ENCODE measurements around the gene RNF149.
"Not testable (repeated sequence)": the region's sequence is repeated elsewhere in the genome, so short reads cannot be mapped to it uniquely, and the experiment has no call there.

Gene RNF149

DNA sequence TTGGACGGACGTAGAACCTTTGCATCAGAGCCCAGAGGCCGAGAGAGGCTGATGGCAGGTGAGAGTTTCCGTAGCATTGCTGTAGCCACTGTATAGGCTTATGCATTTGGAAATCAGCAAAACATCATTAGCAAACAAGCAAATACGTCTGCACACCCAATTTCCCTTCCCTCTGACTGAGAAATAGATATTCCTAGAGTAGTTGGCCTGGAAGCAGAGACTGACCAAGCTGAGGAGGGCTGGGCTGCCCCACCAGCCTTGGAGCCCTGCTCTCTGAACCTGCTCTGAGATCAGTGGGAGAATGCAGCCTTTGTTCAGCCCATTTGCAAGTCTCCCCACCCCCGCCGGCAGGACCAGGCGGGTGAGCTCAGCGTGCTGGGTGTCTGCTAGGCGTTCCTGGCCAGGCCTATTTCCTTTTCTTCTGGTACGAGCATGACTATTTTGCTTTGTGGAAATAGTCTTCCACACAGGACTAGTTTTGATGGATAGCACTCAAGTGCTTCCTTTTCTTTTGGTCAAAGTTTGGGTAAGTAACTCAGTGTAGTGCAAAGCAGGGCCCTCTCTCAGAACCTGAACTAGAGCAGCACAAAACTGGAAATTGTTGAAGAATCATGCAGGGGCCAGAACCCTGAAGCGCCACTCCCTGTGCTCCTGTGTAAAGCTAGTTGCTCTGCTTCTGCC lies 21.9 kb upstream of the RNF149 start:
- DNase-seq, result no peak

DNA sequence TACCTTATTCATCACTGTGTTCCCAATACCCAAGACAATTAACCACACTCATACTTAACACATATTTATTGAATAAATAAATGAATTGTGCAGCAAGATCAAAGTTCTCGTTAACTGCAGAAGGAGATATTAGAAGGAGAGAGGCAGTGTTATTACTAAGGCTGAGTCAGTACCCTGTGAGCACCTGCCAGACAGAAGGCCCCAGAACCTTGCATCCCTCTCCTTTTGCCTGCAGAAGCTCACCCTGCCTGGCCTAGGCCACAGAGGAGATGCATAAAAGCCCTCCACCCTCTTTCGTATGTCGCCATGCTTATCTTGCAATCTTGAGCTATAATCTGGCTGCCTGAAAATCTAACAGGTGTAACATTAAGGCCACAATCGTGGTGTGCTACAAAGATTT lies 20.5 kb upstream of the RNF149 start:
- no peak for DNase-seq

DNA sequence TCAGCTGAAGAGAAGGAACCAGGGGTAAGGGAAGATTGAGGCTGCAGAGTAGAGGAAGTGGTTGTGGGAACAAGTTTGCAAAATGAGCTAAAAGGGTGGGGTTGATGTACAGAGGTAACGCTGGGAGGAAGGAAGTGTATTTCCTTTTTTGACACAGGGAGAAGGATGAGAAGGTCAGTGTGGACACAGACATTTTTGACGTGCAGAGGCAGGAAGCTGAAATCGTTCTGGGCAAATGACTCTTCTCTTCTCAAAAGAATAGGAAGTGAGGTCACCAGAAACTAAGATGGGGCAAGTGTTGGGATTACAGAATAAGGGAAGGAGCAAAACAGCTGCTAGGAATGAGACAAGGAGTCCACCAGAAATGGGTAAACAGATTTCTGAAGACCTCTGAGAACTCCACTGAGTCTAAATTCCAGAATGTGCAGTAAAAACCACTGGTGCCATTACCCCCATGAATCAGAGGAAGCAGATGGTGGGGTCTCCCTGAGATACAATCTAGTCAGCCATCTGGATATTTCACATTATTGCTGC lies 20.0 kb upstream of the RNF149 start:
- DNase-seq, result no peak

DNA sequence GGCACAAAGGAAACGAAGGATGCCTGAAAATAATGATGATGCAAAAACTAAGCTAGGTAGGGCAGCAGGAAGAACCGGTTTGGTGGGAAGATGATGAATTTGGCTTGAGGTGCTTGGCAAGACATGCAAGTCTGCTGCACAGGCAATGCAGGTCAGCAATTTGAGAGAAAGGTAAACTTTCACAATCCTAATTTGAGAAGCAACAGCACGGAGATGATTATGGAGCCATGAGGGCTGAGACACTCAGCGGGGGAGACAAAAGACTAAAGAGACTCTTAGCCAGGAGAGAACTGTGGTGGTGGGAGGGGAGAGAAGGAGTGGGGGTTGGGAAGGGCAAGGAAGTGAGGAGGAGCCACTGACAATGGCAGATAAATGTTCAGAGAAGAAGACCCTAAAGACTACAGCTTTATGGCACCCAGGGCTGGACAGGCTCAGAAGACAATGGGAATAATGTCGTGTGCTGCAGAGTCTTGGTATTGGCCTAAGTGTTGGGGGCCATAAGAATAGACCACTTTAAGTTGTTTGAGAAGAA lies 19.4 kb upstream of the RNF149 start:
- DNase-seq, result no peak

DNA sequence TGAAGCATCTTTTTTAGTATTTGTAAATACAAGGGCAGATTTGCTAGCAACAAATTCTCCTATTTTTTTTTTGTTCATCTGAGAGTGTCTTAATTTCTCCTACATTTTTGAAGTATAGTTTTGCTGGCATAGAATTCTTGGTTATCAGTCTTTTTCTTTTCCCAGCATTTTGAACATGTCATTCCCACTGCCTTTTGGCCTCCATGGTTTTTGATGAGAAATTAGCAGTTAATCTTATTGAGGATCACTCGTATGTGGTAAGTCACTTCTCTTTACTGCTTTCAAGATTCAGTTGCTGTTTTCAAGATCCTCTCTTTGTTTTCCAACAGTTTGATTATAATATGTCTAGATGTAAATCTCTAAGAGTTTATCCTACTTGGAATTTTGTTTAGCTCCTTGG lies 16.9 kb upstream of the RNF149 start:
- no peak for DNase-seq

DNA sequence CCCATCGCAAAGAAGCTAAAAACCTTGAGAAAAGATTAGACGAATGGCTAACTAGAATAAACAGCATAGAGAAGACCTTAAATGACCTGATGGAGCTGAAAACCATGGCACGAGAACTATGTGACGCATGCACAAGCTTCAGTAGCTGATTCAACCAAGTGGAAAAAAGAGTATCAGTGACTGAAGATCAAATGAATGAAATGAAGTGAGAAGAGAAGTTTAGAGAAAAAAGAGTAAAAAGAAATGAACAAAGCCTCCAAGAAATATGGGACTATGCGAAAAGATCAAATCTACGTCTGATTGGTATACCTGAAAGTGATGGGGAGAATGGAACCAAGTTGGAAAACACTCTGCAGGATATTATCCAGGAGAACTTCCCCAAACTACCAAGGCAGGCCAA lies 8.1 kb upstream of the RNF149 start:
- not testable (repeated sequence) for DNase-seq

DNA sequence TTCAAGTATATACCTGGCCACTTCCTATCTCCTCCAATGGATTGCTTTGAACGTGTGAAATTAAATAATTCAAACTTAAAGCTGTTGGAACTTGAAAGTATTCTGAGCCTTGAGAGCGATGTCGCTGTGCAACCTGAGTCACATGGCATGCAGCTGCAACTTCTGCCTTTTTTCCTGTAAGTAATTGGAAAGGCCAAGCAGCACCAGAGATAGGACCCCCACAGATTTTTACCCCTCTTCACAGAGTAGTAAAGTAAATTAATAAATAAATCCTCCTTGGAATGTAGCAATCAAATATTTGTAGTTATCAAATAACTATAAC lies 3.2 kb upstream of the RNF149 start:
- DNase-seq, result no peak

DNA sequence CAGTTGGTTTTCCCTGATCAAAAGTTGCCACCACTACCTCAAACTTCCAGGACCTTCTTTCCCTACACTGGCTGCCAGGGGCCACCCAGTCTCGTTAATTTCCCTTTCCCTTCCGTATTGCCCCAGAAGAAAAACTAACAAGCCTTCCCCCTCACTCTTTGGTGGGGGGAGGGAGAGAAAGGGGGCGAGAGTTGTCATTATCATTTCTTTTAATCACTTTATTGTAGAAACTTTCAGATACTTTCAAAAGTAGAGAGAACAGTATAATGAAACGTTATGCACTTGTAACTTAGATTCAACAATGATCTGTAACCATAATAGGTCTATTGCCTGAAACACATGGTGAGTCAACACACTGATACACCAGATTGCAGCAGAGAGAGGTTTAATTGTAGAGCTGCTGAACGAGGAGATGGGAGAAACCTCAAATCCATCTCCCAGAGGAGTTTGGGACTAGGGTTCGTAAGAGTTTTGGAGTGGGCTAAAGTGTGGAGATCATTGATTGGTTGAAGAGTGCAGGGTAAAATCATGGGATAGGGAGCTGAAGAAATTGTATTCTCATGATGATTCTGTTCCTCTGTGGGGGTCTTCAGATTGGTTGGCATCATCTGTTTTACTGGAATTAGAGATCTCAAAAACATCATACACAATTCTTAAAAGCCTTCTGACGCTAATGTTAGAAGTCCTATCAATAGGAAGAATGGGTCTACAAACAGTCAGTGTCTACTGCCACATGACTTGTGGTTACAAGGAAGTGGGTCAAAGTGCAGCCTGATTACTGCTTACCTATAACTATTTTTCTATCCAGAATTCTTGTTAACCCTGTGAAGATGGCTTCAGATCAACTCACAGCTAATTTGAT lies 2.6 kb upstream of the RNF149 start:
- no peak for DNase-seq

DNA sequence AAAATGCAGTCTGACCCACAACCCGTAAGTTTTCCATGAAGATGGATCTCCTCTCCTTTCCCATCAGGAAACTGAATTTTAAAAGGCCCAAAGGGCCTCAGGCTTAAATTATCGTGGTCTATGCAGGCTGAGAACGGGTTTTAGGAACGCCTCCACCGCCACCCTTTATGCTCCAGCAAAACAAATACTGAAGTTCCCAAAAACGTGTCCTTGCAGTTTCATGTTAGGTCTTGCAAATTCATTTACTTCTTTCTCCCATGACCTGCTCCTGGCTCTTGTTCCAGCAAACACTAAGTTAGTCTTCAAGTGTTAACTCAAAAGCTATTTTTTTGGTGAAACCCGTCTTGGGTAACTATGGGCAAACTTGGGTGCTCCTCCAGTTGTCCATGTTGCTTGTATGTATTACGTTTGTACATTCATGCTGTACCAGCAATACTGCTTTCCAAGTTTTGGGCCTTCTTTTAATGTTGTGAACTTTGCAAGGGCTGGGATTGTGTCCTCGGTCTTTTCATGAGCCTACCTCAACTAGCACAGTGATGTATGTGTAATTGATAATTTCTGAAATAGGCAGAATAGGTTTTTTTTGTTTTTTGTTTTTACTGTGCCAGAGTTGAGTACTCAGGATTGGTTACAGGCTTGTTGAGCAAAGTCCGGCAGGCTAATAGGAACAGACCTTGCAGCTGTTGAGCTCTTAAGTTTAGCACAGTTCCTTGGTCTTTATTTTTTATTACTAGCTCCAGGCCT lies 1.8 kb upstream of the RNF149 start:
- no peak for DNase-seq

DNA sequence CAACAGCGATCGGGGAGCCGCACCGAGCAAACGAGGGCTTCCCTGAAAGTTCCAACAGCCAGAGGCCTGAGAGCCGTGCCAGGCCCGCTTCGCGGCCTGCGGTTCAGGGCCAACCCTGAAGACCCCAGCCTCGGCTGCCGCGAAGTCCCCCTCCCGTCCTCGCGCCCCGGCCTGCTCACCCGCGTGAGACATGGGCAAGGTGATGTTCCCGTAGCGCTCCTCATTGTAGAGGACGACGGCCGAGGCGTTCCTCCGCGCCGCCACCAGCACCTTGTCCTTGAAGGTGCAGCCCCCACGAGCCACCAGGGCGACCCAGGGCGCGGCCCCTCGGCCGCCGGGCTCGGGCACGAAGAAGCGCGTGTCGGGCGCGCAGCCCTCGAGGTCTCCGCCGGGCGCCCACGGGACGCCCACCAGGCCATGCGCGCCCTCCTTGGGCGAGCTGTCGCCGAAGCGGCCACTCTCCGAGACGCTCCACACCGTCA lies 510 bp downstream of the RNF149 start:
- DNase-seq, result no peak

DNA sequence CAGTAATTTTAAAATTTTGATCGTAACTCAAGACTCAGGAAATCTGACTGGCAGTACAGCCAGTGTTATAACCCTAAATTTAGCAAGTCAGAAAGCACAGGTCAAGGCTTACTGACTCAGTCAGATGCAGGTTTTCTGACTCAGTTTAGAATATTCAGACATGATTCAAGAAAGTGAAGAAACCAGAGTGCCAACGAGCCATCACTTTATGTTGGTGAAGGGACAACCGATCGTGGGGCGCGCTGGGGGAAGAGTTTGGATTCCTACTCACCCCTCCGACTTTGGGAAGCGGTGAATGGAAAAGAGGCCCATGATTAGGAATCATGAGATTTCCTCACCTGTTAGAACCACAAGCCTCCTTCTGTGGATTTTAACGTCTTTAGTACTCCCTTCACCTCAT lies 998 bp downstream of the RNF149 start:
- DNase-seq, result no peak

DNA sequence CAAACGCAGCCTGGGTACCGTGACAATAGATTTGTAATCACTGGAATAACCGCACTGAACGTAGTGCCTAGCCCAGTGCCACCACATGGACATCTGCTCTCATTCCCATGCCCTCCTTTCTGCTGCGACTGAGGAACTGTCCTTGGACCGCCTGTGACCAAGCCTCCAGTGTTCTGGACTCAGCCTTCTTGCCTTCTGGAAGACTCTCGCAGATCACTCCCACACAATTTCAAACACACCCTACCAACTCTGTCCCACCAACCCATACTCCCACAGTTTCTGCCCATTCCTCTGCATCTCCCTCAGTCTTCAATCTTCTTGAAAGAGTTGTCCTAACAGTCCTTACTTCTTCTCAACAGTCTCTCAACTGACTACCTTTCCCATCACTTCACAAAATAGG lies 2.1 kb downstream of the RNF149 start:
- no peak for DNase-seq

DNA sequence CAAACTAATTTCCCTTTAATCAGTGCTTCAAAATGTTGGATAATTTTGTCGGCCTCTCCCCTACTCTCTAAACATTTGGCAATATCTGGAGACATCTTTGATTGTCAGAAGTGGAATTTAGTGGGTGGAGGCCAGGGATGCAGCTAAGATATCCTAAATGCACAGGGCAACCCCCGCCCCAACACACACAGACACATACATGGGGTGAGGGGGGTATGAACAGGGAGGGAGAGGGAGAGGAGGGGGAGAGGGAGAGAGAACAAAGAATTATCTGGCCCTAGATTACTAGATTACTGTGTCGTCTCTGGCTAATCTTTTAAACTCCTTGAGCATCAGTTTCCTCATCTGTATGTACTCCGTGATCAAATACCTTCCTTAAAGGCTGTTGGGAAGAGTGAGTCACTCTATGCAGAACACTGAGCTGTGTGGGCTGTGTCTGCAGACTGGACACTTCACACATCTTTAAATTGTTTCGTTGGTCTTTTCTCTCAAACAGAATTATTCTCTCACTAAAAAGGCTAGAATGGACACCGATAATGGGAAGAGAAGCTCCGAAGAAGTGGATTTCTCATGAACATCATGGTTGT lies 2.9 kb downstream of the RNF149 start:
- no peak for DNase-seq

DNA sequence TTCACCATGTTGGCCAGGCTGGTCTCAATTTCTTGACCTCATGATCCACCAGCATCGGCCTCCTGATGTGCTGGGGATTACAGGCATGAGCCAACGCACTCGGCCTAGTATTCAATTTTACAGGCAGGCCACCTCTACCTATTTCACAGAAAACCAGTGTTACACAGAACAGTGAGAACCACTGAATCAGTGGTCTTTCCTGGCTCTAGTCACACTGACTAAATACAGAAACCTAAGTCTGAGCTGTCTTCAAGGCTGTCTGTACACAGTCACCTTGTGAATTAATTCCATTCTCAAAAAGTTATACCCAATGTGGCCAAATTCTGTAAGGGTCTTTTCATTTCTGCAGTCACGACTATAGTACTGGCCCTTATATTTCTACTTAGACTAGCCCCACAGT lies 3.5 kb downstream of the RNF149 start:
- DNase-seq, result no peak

DNA sequence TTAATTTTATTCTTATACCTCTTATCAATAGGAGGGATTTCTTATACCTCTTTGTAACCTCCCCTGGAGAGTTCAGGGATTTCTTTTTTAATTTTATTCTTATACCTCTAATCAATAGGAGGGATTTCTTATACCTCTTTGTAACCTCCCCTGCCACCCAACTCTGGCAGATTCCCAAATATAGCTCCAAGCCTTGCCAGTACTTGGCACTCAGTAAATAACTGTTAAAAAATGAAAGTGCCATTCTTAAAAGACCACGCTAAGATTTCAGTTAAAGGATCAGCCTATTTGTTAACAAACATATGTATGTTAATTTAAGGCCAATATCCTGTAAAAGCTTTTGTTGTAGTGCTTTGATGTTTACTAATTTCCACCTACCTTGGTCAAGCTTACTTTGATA lies 4.8 kb downstream of the RNF149 start:
- DNase-seq, result no peak

DNA sequence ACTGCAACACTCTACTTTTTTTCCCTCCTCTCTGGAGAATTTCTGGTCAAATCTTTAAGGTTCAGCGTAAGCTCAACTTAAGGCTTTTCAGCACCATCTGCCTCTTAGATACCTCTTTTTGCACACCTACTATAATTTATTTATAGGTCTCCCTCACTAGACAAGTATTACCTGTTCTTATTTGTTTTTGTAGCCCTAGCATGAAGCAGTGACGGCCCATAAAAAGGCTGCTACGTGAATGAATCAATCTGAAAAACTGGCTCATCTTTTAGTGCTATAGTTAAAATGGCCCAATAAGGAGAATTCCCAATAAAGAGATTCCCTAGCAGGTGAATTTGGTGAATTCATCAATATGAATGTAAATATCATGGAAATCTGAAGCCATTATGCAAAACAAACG lies 6.5 kb downstream of the RNF149 start:
- DNase-seq, result no peak

DNA sequence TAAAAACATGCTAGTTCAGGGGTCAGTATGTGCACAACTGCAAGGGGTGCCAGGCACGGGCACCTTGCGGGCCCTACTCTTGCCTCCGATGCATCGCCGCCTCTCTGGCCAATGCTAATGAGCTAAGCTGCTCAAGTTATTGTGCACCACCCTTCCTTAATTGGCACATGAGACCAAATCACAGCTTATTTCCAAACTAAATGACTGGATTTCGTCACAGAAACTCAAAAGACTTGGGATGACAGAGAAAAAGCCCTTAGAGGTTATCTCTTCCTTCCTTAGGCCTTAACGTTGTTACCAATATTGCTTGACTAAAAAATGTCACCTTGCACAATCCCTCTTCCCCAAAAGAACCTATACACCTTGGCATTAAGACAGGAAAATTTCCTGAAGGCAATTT lies 7.7 kb downstream of the RNF149 start:
- no peak for DNase-seq

DNA sequence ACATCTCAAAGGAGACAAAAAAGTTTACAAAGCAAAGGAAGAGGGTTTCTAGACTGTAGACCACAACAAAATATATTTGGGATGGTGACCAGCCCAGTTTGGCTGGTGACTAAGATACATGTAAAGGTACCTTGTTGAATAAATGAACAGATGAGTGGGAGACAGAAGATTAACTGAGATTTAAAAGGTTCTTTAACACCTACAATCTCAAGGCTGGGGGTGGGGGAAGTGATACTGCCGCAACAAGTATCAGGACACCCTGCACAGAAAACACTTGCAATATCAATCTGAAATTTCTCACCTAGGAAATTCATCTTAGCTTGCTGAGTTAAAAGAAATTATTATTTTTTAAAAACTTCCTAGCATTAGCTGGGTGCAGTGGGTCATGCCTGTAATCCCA lies 8.3 kb downstream of the RNF149 start:
- no peak for DNase-seq

DNA sequence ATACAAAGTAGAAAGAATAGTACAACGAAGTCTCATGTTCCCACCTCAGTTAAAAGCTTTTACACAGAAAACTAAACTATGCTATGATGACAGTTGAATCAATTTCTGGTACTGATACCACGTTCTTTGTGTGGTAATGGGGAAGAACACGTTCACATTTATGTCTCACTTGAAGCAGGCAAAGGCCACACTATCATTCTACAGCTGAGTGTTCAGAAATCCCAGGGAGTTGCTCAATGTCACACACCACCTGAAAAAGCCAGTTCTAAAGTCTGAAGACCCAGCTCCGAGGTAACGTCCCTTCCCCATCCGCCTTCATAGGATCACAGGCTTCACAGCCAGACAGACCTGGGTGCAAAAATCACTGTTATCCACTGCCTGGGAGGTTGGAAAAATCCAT lies 8.9 kb downstream of the RNF149 start:
- no peak for DNase-seq

DNA sequence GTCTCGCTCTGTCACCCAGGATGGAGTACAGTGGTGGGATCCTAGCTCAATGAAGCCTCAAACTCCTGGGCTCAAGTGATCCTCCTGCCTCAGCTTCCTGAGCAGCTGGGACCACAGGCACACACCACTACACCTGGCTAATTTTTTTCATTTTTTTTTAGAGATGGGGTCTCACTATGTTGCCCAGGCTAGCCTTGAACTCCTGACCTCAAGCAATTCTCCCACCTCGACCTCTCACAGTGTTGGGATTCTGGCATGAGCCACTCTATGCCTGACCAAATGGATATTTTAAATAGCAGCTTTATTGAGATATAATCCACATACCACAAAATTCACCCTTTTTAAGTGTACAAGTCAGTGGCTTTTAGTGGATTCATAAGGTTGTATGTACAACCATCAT lies 11.1 kb downstream of the RNF149 start:
- no peak for DNase-seq

DNA sequence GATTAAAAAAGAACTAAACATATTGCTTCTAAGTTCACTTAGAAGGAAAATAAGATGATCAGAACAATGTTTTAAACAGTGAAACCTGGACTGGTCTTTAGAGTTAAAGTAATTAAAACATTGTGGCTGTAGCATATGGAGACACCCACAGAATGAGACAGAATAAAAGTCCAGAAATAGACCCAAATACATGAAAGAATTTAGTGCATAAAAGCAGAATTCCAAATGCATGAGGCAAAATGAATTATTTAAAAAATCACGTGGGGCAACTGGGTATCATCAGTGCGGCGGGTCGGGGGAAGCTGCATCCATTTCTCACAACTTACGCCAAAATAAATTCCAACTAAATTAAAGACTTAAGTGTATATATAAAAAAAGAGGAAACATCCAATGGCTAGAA lies 12.1 kb downstream of the RNF149 start:
- no peak for DNase-seq

DNA sequence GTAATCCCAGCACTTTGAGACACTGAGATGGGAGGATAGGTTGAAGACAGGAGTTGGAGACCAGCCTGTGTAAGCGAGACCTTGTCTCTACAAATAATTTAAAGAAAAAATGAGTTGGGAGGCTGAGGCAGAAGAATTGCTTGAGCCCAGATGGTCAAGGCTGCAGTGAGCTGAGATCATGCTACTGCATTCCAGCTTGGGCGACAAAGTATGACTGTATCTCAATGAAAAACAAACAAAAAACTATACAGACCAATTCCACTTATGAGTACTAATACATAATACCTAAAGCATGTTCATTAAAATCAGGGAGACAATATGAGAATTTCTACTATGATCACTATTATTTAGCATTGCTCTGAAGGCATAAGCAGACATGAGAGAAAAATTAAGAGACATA lies 12.6 kb downstream of the RNF149 start:
- DNase-seq, result no peak

DNA sequence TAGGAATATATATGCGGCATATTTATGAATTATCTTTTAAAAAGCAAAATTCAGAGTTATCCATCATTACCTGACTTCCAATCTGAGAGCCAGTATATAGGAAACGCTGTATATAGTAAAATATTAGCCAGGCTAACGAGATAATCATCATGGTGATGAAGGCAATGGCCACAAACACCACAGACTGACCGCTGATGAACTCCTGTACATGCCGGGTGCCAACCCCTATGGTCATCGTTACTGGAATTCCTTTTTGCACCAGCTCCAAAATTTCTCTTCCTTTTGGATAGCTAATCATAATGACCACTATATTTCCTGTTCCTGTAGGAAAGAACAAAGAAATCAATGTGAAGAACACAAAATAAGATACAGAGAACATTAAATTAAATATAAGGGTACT lies 13.6 kb downstream of the RNF149 start:
- no peak for DNase-seq

Data from NCI-H2227 treated with DMSO at 0.1 percent for 48 hours (cell line).